ENCODE measurements around the gene LIPI.
A peak's percentile ranks its signal among the peaks of the same experiment; 100 is the strongest.

Gene LIPI

GRCh38 chr21:14210738-14211137 is at the start of gene LIPI:
LIPI (minus strand) TSS chr21:14210955; CDS start chr21:14210845, 110 bp downstream.
- H3K27ac ChIP-seq, result no peak within 1 kb of the TSS
- no peak for TF ChIP-seq ZFX (IDR thresholded peaks at IDR 0.05; ENCODE audit: borderline replicate concordance)
- TF ChIP-seq CTCF (IDR thresholded peaks at IDR 0.05), result no peak

GRCh38 chr21:14260174-14260764 is 49.5 kb upstream of the LIPI start:
- TF ChIP-seq ZFX (IDR thresholded peaks at IDR 0.05; ENCODE audit: borderline replicate concordance) (no peak), CTCF (IDR thresholded peaks at IDR 0.05) (no peak)
- no peak overlapping the region for H3K27ac ChIP-seq

- TF ChIP-seq ZFX (IDR thresholded peaks at IDR 0.05; ENCODE audit: borderline replicate concordance) (no peak), CTCF (IDR thresholded peaks at IDR 0.05) (peak; percentile 81)
These were observed 49.0 kb upstream of the LIPI start for GRCh38 chr21:14259747-14260146.

GRCh38 chr21:14251336-14251735 is 40.6 kb upstream of the LIPI start:
- TF ChIP-seq CTCF (IDR thresholded peaks at IDR 0.05) (no peak), ZFX (IDR thresholded peaks at IDR 0.05; ENCODE audit: borderline replicate concordance) (no peak)
- no peak overlapping the region for H3K27ac ChIP-seq

More at GRCh38 chr21:14259747-14260146, 49.0 kb upstream of the LIPI start:
- no peak overlapping the region for H3K27ac ChIP-seq

- TF ChIP-seq ZFX (IDR thresholded peaks at IDR 0.05; ENCODE audit: borderline replicate concordance), result no peak
- no peak for TF ChIP-seq CTCF (IDR thresholded peaks at IDR 0.05)
- H3K27ac ChIP-seq, result no peak overlapping the region
These were observed 35.0 kb upstream of the LIPI start for GRCh38 chr21:14245711-14246110.

GRCh38 chr21:14244911-14245310 is 34.2 kb upstream of the LIPI start:
- no peak overlapping the region for H3K27ac ChIP-seq
- TF ChIP-seq CTCF (IDR thresholded peaks at IDR 0.05) (no peak), ZFX (IDR thresholded peaks at IDR 0.05; ENCODE audit: borderline replicate concordance) (no peak)

- TF ChIP-seq ZFX (IDR thresholded peaks at IDR 0.05; ENCODE audit: borderline replicate concordance), result no peak
- no peak overlapping the region for H3K27ac ChIP-seq
These were observed 33.1 kb upstream of the LIPI start for GRCh38 chr21:14243874-14244273.

- TF ChIP-seq CTCF (IDR thresholded peaks at IDR 0.05) (no peak), ZFX (IDR thresholded peaks at IDR 0.05; ENCODE audit: borderline replicate concordance) (no peak)
- H3K27ac ChIP-seq, result no peak overlapping the region
These were observed 32.7 kb upstream of the LIPI start for GRCh38 chr21:14243461-14243860.
